HG03432 (cell line): ENCODE measurements around the gene ABRAXAS1.

ENCODE experiments used
- ATAC-seq: cut with Tn5 transposase; IDR thresholded peaks from one replicate; pipeline ENCODE4 v1.9.1; 2021; ENCODE audit warnings: mild to moderate bottlenecking, moderate library complexity; ENCODE audit not compliant: unreplicated experiment

The ABRAXAS1 gene

DNA sequence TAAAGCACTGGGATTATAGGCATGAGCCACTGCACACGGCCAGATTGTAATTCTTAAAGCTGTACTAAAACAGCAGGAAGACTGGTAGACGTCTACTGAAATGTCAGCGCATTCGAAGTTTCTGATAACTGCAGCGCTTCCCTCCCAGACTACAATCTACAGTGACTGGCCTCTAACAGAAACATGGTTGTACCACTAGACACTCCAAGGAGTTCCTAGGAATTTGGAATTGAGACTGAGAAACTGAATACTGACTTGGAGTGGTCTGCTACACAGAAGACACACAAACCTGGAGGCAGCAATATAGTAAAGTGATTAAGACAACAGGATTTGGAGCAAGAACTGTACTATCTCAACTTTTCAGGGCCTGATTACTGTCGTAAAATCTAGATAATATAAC, 30.2 kb downstream of the ABRAXAS1 start:
- no peak for ATAC-seq

DNA sequence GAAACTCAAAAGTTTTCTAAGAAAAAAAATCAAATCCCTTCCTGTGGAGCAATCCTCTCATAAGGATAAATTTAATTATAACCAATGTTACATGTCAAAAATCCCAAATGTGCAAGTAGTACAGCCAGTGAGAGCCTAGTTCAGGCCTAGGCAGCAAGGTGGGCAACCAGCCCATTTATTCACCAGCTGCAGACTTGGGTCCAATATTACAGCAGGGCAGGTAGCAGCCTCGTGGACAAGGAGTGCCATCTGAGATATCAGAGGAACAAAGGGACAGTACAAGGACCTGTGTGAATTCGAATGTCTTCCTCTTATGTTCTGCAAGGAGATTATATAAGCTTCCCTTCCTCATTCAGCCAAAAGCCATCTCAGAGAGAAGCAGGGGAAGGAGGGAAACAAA, 35.9 kb downstream of the ABRAXAS1 start:
- ATAC-seq, result no peak

DNA sequence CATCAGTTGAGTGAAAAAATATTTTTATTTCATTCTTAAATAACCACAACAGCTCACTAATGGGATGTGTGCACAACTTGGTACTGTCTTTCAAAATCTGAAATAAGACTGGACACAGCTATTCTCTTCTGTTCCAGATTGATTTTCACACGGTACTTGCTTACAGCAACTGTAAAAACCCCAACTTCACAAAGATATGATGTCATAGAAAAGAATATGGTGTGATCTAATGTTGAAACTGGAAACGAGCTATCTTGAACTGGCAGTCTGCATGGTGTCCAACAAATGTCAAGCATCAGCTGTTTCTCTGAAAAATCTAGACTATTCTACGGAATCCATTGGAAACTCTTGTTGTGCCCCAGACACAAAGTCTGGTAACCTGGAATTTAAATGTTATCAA, 44.0 kb downstream of the ABRAXAS1 start:
- ATAC-seq, result peak; percentile 66

DNA sequence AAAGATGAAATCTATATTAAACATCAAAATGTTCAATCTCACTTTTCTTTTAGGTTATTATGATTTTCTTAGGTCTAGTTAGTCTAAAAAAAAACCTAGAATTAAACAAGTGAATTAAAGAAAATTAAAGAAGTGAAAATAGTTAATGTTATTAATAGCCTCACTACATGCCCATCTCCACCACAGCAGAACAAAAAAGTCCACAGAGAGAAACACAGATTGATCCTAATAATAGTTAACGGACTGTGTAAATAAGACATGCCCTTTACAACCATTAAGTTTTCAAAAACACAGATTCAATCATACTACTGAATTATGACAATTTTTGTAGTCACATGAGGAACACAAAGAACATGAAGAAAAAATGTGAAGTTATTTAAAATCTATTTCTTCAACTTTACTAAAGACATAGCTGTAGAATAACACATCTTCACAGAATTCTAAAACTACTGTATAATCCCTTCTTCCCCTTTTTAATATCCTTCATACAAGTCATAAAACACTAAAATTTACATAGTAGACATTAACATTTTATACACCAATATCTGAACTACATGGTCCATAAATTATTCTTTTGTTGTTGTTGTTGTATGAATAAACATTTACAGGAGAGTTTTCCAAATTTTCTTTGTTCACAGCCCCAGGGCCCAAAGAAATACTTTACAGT, 44.6 kb downstream of the ABRAXAS1 start:
- ATAC-seq, result no peak

DNA sequence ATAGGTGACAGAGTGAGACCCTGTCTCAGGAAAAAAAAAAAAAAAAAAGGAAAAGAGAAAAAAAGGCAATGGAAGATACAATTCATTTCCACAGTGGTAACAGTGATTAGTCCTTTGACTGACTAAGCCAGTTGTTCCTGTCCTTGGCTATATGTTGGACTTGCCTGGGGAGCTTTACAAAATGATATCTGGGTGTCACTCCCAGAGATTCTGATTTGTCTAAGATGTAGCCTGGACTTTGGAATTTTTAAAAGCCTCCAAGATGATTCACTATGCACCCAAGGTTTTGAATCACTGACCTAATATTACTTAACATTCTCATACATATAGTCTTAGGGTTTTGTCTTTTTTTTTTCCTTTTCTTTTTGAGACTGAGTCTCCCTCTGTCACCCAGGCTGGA, 46.2 kb downstream of the ABRAXAS1 start:
- ATAC-seq, result no peak

DNA sequence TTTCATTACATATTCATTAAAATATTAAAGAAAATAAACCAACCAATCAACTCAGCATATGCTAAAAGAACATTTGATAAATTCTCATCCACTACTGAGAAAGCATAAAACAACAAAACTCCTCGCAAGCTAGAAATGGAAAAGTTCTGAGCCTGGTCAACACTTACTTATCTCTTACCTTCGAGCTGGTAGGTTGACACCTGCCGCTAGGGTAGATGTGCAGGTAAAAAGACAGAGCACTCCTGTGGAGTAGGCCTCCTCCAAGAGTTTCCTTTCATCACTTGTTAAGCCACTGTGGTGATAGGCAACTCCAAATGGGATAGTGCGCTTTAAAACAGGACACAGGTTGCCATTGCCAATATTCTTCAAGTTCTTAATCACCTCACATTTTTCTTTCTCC, 48.2 kb downstream of the ABRAXAS1 start:
- no peak for ATAC-seq

DNA sequence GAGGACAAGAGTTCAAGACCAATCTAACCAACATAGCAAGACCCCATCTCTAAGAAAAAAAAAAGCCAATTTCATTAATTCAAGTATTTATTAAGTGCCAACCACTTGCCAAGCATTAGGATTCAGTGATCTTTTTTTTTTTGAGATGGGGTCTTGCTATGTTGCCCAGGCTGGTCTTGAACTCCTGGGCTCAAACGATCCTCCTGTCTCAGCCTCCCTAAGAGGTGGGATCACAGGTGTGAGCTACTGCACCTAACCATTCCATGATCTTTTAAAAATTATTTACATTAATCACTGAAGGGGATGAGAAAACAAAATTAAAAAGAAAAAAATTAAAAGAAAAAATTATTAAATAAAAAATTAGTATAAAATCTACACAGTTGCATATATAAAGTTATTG, 53.7 kb downstream of the ABRAXAS1 start:
- ATAC-seq, result no peak

DNA sequence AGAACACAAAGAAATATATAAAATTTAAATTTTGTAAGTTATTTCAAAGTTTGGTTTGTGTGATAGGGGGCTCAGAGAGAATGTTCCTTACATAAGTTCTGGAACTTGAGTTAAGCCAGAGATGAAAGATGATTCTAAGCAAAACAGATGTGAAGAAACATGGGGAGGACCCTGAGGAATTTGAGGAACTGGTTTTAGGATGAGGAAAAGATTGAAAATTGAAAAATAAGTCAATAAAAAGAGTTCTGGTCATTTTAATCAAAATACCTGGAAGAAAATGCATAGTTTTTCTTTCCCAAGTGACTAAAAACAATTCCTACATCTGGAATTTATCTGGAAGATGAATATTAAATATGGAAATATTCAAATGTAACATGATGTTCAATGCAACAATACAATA, 66.7 kb downstream of the ABRAXAS1 start:
- no peak for ATAC-seq

DNA sequence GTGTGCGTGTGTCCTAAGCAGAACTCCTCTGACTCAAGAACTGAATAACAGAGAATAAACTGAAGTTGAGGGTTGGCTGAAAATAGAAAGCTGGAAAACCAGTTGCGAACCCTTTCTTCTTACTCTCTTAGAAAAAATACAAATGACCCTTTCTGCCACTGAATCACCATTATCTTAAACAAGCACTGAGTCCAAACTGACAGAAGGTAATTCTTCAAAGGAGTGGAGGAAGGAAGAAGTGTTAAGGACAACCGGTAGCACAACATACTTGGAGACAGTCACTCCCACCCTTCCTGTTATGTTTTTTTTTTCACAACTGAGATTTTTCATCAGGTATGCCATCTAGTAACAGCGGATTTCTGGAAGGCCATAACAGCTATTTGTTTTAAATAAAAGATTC, 67.3 kb downstream of the ABRAXAS1 start:
- ATAC-seq, result no peak

DNA sequence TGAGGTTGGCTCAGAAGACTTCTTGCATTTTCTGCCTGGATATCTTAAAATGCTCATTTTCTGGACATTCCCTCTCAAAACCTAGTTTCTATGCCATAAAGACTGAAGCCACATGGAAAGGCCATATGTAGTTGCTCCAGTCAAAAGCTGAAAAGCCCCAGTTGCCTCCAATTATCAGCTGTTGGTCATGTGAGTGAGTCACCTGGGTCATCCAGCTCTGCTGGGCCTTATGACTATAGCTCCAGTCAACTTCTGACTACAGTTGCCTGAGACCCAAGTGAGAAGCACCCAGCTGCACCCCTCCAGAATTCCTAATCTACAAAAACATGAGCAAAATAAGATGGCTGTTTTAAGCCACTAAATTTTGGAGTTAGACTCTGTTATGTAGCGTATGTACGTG, 71.2 kb downstream of the ABRAXAS1 start:
- ATAC-seq, result no peak
